RWPE2 (cell line): ENCODE measurements around the gene MRPL51.

ENCODE experiments used
- ATAC-seq: fragments of 200-7000 bp; cut with Tn5 transposase; 3 replicates; pipeline ENCODE4 v1.9.1; 2021; ENCODE audit warnings: low read depth
- DNase-seq: peaks from one replicate; pipeline ENCODE4 v3.0.0-alpha.2; 2020; ENCODE audit warnings: low spot score
- H3K27ac ChIP-seq: fragments of 450-650 bp; 2 replicates; pipeline ENCODE4 v1.5.1; 2017; ENCODE audit warnings: mild to moderate bottlenecking; ENCODE audit not compliant: poor library complexity, severe bottlenecking
- H3K27me3 ChIP-seq: fragments of 250-450 bp; sonication (Bioruptor Pico); 2 replicates; pipeline ENCODE4 v1.5.1; 2021; ENCODE audit warnings: mild to moderate bottlenecking, moderate library complexity; ENCODE audit not compliant: insufficient read depth, poor library complexity, severe bottlenecking
- H3K36me3 ChIP-seq: fragments of 250-450 bp; sonication (Bioruptor Pico); 2 replicates; pipeline ENCODE4 v1.5.1; 2020; ENCODE audit warnings: low read depth, mild to moderate bottlenecking, moderate library complexity
- H3K4me1 ChIP-seq: fragments of 250-450 bp; sonication (Bioruptor Pico); 2 replicates; pipeline ENCODE4 v1.5.1; 2021; ENCODE audit warnings: mild to moderate bottlenecking, moderate library complexity; ENCODE audit not compliant: insufficient read depth, poor library complexity, severe bottlenecking
- H3K4me3 ChIP-seq: fragments of 250-450 bp; sonication (Bioruptor Pico); 2 replicates; pipeline ENCODE4 v1.5.1; 2021; ENCODE audit warnings: mild to moderate bottlenecking, moderate library complexity; ENCODE audit not compliant: severe bottlenecking
- H3K9me3 ChIP-seq: fragments of 250-450 bp; sonication (Bioruptor Pico); 2 replicates; pipeline ENCODE4 v1.5.1; 2021; ENCODE audit warnings: mild to moderate bottlenecking, moderate library complexity; ENCODE audit not compliant: severe bottlenecking
- CTCF ChIP-seq: fragments of 450-650 bp; IDR thresholded peaks from one replicate; pipeline ENCODE4 v1.5.1; 2017; ENCODE audit warnings: mild to moderate bottlenecking, moderate library complexity; ENCODE audit not compliant: poor library complexity, severe bottlenecking

The MRPL51 gene

GRCh38 chr12:6530576-6531260 is 37.7 kb upstream of the MRPL51 start:
- peak overlapping the region; percentile 98 for H3K27ac ChIP-seq
- peaks cover 13% of the 10 kb centered on the region for H3K4me1 ChIP-seq
- H3K4me3 ChIP-seq = no peak overlapping the region
- H3K9me3 ChIP-seq = no peaks in the 10 kb centered on the region
- DNase-seq = no peak
- no peak for ATAC-seq
- H3K36me3 ChIP-seq = peaks cover 74% of the 10 kb centered on the region
- H3K27me3 ChIP-seq = no peaks in the 10 kb centered on the region
- TF ChIP-seq CTCF = no peak

- no peak for TF ChIP-seq CTCF
- DNase-seq (no peak), ATAC-seq (no peak)
- peak overlapping the region; percentile 98 for H3K27ac ChIP-seq
- H3K36me3 ChIP-seq = peaks cover 75% of the 10 kb centered on the region
- H3K4me1 ChIP-seq = peaks cover 13% of the 10 kb centered on the region
- no peaks in the 10 kb centered on the region for H3K9me3 ChIP-seq
- H3K27me3 ChIP-seq = no peaks in the 10 kb centered on the region
- no peak overlapping the region for H3K4me3 ChIP-seq
These were observed 36.3 kb upstream of the MRPL51 start for GRCh38 chr12:6529291-6529737.

GRCh38 chr12:6528539-6529235 is 35.6 kb upstream of the MRPL51 start:
- Histone ChIP-seq H3K4me1 (peaks cover 13% of the 10 kb centered on the region), H3K9me3 (no peaks in the 10 kb centered on the region), H3K27ac (peak overlapping the region; percentile 98), H3K27me3 (no peaks in the 10 kb centered on the region), H3K36me3 (peaks cover 81% of the 10 kb centered on the region), H3K4me3 (no peak overlapping the region)
- ATAC-seq (peak; percentile 6; the same call in 1 of the 3 replicates), DNase-seq (no peak)
- TF ChIP-seq CTCF = no peak

- DNase-seq (no peak), ATAC-seq (no peak)
- Histone ChIP-seq H3K36me3 (peaks cover 91% of the 10 kb centered on the region), H3K9me3 (no peaks in the 10 kb centered on the region), H3K27me3 (no peaks in the 10 kb centered on the region), H3K4me3 (no peak overlapping the region), H3K27ac (peak overlapping the region; percentile 98), H3K4me1 (peaks cover 11% of the 10 kb centered on the region)
- no peak for TF ChIP-seq CTCF
These were observed 34.6 kb upstream of the MRPL51 start for GRCh38 chr12:6527711-6528110.
